ENCODE data around the gene MET.

DNA sequence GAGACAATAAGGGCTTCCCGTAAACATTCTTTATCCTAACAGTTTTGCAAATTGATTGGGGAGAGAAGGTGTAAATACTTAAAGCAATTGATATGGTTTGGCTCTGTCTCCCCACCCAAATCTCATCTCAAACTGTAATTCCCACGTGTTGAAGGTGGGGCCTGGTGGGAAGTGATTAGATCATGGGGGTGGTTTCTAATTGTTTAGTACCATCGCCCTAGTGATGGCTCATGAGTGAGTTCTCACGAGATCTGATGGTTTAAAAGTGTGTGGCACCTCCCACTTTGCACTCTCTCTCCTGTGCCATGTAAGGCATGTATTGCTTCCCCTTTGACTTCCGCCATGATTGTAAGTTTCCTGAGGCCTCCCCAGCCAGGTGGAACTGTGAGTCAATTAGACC lies 168.3 kb downstream of the MET start:
- no peak for TF ChIP-seq ZNF146 (tag by site-specific recombination; IDR thresholded peaks at IDR 0.05)
- TF ChIP-seq ZNF10 (tag by site-specific recombination; IDR thresholded peaks at IDR 0.05), result no peak
- TF ChIP-seq ZNF561 (tag by site-specific recombination; IDR thresholded peaks at IDR 0.05; ENCODE audit: borderline replicate concordance), result no peak
- TF ChIP-seq ZSCAN30 (tag by site-specific recombination; IDR thresholded peaks at IDR 0.05), result no peak
- no peak for TF ChIP-seq ZNF677 (tag by site-specific recombination; IDR thresholded peaks at IDR 0.05)
- TF ChIP-seq, protein P1, sequence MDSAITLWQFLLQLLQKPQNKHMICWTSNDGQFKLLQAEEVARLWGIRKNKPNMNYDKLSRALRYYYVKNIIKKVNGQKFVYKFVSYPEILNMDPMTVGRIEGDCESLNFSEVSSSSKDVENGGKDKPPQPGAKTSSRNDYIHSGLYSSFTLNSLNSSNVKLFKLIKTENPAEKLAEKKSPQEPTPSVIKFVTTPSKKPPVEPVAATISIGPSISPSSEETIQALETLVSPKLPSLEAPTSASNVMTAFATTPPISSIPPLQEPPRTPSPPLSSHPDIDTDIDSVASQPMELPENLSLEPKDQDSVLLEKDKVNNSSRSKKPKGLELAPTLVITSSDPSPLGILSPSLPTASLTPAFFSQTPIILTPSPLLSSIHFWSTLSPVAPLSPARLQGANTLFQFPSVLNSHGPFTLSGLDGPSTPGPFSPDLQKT (IDR thresholded peaks at IDR 0.05; ENCODE audit: borderline replicate concordance, low read depth, low read length), result no peak
- TF ChIP-seq, protein P2, sequence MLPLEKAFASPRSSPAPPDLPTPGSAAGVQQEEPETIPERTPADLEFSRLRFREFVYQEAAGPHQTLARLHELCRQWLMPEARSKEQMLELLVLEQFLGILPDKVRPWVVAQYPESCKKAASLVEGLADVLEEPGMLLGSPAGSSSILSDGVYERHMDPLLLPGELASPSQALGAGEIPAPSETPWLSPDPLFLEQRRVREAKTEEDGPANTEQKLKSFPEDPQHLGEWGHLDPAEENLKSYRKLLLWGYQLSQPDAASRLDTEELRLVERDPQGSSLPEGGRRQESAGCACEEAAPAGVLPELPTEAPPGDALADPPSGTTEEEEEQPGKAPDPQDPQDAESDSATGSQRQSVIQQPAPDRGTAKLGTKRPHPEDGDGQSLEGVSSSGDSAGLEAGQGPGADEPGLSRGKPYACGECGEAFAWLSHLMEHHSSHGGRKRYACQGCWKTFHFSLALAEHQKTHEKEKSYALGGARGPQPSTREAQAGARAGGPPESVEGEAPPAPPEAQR (tag by site-specific recombination; IDR thresholded peaks at IDR 0.05), result no peak
- no peak for TF ChIP-seq ZNF585B (tag by site-specific recombination; IDR thresholded peaks at IDR 0.05)
- TF ChIP-seq, protein P3, sequence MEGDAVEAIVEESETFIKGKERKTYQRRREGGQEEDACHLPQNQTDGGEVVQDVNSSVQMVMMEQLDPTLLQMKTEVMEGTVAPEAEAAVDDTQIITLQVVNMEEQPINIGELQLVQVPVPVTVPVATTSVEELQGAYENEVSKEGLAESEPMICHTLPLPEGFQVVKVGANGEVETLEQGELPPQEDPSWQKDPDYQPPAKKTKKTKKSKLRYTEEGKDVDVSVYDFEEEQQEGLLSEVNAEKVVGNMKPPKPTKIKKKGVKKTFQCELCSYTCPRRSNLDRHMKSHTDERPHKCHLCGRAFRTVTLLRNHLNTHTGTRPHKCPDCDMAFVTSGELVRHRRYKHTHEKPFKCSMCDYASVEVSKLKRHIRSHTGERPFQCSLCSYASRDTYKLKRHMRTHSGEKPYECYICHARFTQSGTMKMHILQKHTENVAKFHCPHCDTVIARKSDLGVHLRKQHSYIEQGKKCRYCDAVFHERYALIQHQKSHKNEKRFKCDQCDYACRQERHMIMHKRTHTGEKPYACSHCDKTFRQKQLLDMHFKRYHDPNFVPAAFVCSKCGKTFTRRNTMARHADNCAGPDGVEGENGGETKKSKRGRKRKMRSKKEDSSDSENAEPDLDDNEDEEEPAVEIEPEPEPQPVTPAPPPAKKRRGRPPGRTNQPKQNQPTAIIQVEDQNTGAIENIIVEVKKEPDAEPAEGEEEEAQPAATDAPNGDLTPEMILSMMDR (tag by site-specific recombination; IDR thresholded peaks at IDR 0.05), result no peak

Data from HEK293 (cell line).